Measurements from ENCODE around the gene PCSK5. TPM values are rescaled to one million over a fixed set of nuclear protein-coding genes. Genes with fewer than 3 reads are reported as not detected.

The PCSK5 gene
- total RNA-seq, 1 experiment from 2014 or later = 7.5 TPM

DNA sequence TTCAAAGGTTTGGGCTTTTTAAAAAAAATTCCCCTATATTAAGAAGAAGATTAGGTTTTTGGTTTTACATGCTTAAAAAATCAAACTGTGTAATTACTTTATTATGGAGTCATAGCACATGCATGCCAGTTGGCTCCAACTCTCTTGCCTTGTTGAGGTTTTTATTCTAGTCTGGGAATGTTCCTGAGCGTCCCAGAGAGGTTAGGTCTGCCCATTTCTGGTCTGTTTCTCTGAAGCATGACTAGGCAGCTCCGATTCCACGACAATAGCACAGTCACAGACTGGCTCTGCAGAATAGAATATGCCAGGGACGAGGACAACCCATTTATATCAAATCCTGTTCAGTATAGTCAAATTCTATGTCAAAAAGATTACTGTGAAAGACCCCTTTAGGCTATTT is 217.0 kb downstream of the PCSK5 start:
- Mint-ChIP-seq H3K27ac (peak overlapping the region in 1 of 3 experiments; percentile 34; a peak in 1 of 7 replicates), H3K4me1 (0 out of 4 replicates have a peak, but pooled peaks cover 0 to 2% of the 10 kb centered on the region in 2 experiments), H3K27me3 (ENCODE audit: low read depth) (no peaks in the 10 kb centered on the region), H3K36me3 (ENCODE audit: insufficient read depth in 1 of 3, low read depth in 3 of 3) (peaks cover 0 to 3% (median 0%) of the 10 kb centered on the region in 3 experiments; a peak in 1 of 7 replicates), H3K4me3 (no peak overlapping the region), H3K9me3 (no peaks in the 10 kb centered on the region)
- Histone ChIP-seq H4K20me1 (ENCODE audit: control insufficient read depth, insufficient read depth, insufficient read length) (no peaks in the 10 kb centered on the region), H3K79me2 (ENCODE audit: insufficient read depth, low read length) (no peaks in the 10 kb centered on the region), H3K79me1 (ENCODE audit: insufficient read depth, low read depth, low read length, poor library complexity, severe bottlenecking) (no peaks in the 10 kb centered on the region), H4K8ac (replicated peaks; ENCODE audit: insufficient read length, low read depth, low read length) (no peak overlapping the region), H2BK12ac (ENCODE audit: insufficient read length, low read depth, low read length) (no peak overlapping the region), H3K27ac (ENCODE audit: insufficient read length, low read depth, low read length) (no peak overlapping the region), H3K4me1 (ENCODE audit: insufficient read depth, low read length) (no peaks in the 10 kb centered on the region), H3K23ac (ENCODE audit: insufficient read length, low read depth, low read length) (no peak overlapping the region), H3K9ac (ENCODE audit: extremely low read depth, insufficient read length, low read length) (no peak overlapping the region), H4K91ac (ENCODE audit: insufficient read length, low read depth, low read length) (no peak overlapping the region), H4K5ac (ENCODE audit: insufficient read length, low read depth, low read length) (no peak overlapping the region), H3K23me2 (ENCODE audit: insufficient read length, low read depth, low read length, poor library complexity, severe bottlenecking) (no peaks in the 10 kb centered on the region), H2BK15ac (ENCODE audit: low read depth, low read length) (no peak overlapping the region), H2AFZ (ENCODE audit: low read length) (no peak overlapping the region), H3K4me2 (ENCODE audit: insufficient read depth, insufficient read length, low read length) (no peak overlapping the region), H2BK120ac (ENCODE audit: low read depth, low read length, poor library complexity, severe bottlenecking) (no peak overlapping the region), H3K9me3 (ENCODE audit: control insufficient read depth, low read depth, low read length) (no peaks in the 10 kb centered on the region), H3K27me3 (ENCODE audit: insufficient read depth, low read length) (no peaks in the 10 kb centered on the region), H3T11ph (ENCODE audit: low read length) (no peak overlapping the region), H3K18ac (ENCODE audit: insufficient read length, low read depth, low read length) (no peak overlapping the region), H2BK20ac (ENCODE audit: low read depth, low read length, poor library complexity, severe bottlenecking) (no peak overlapping the region), H3K56ac (ENCODE audit: insufficient read length, low read depth, low read length) (no peak overlapping the region), H3K14ac (ENCODE audit: insufficient read depth, low read length) (no peak overlapping the region), H3K4ac (ENCODE audit: low read depth, low read length) (no peak overlapping the region), H2BK5ac (ENCODE audit: insufficient read length, low read length) (no peak overlapping the region), H2AK5ac (ENCODE audit: insufficient read length, low read length) (no peak overlapping the region)
- DNase-seq = no peak
- WGBS (ENCODE audit: extremely low coverage, insufficient read length, low lambda C conversion rate) = no CpG with 5 or more reads among the region's 4 CpGs
- TF ChIP-seq, protein P1, sequence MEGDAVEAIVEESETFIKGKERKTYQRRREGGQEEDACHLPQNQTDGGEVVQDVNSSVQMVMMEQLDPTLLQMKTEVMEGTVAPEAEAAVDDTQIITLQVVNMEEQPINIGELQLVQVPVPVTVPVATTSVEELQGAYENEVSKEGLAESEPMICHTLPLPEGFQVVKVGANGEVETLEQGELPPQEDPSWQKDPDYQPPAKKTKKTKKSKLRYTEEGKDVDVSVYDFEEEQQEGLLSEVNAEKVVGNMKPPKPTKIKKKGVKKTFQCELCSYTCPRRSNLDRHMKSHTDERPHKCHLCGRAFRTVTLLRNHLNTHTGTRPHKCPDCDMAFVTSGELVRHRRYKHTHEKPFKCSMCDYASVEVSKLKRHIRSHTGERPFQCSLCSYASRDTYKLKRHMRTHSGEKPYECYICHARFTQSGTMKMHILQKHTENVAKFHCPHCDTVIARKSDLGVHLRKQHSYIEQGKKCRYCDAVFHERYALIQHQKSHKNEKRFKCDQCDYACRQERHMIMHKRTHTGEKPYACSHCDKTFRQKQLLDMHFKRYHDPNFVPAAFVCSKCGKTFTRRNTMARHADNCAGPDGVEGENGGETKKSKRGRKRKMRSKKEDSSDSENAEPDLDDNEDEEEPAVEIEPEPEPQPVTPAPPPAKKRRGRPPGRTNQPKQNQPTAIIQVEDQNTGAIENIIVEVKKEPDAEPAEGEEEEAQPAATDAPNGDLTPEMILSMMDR (conservative IDR thresholded peaks at IDR 0.05) = no peak

Data from H9 (cell line).